Glomerular visceral epithelial cell (primary cell): ENCODE results near the gene DNAH2.
"Not testable (repeated sequence)": the region's sequence is repeated elsewhere in the genome, so short reads cannot be mapped to it uniquely, and the experiment has no call there.

Experiments
- DNase-seq: peaks from one replicate; pipeline ENCODE4 v3.0.0-alpha.2; 2016; ENCODE audit errors: extremely low spot score

DNAH2 gene

GRCh38 chr17:7849751-7850504 lies 132.4 kb downstream of the DNAH2 start:
- DNase-seq: no peak

GRCh38 chr17:7850701-7851437 lies 133.3 kb downstream of the DNAH2 start:
- DNase-seq: no peak

GRCh38 chr17:7851438-7852261 lies 134.1 kb downstream of the DNAH2 start:
- peak; percentile 88 for DNase-seq

DNA sequence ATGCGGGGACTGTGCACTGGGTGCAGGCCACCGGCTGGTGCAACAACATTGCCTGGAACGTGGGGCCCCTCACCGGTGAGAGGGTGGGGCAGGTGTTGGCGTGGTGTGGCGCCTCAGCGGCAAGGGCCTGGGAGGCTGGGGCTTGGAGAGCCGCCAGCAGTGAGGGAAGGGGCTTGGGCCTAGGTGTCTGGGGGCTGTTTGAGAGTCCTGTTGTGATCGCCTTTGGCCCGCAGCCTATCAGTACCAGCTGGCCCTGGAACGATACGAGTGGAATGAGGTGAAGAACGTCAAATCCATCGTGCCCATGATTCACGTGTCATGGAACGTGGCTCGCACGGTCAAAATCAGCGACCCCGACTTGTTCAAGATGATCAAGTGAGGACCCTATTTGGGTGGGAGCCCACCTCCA lies 134.7 kb downstream of the DNAH2 start:
- no peak for DNase-seq

- DNase-seq: no peak
Measured at GRCh38 chr17:7852919-7853690, 135.6 kb downstream of the DNAH2 start.

DNA sequence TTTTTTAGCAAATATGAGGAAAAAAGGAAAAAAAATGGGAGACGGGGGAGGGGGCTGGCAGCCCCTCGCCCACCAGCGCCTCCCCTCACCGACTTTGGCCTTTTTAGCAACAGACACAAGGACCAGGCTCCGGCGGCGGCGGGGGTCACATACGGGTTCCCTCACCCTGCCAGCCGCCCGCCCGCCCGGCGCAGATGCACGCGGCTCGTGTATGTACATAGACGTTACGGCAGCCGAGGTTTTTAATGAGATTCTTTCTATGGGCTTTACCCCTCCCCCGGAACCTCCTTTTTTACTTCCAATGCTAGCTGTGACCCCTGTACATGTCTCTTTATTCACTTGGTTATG lies 136.1 kb downstream of the DNAH2 start:
- no peak for DNase-seq

DNA sequence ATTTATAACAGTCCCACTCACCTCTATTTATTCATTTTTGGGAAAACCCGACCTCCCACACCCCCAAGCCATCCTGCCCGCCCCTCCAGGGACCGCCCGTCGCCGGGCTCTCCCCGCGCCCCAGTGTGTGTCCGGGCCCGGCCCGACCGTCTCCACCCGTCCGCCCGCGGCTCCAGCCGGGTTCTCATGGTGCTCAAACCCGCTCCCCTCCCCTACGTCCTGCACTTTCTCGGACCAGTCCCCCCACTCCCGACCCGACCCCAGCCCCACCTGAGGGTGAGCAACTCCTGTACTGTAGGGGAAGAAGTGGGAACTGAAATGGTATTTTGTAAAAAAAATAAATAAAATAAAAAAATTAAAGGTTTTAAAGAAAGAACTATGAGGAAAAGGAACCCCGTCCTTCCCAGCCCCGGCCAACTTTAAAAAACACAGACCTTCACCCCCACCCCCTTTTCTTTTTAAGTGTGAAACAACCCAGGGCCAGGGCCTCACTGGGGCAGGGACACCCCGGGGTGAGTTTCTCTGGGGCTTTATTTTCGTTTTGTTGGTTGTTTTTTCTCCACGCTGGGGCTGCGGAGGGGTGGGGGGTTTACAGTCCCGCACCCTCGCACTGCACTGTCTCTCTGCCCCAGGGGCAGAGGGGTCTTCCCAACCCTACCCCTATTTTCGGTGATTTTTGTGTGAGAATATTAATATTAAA lies 136.7 kb downstream of the DNAH2 start:
- DNase-seq: no peak

- DNase-seq: no peak
Measured at GRCh38 chr17:7854851-7855659, 137.5 kb downstream of the DNAH2 start, which contains the start of gene TMEM88. TMEM88 (plus strand) TSS chr17:7855066; CDS start chr17:7855075, 9 bp downstream.

DNA sequence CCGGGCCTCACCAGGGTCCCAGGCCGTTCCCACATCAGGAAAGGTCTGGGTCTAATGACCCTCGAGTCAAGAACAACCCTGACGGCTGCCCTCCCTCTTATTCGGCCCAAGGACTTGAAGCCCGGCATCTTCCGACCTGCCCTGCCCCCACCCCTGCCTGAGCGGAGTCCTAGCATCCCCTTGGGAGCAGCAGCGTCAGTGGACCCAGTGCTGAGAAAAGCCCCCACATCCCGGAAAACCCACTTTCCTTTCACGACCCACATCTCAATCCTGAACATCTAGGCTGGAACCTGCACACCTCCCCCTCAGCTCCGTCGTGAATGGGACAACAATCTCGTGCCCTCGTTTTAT lies 138.1 kb downstream of the DNAH2 start:
- no peak for DNase-seq

DNA sequence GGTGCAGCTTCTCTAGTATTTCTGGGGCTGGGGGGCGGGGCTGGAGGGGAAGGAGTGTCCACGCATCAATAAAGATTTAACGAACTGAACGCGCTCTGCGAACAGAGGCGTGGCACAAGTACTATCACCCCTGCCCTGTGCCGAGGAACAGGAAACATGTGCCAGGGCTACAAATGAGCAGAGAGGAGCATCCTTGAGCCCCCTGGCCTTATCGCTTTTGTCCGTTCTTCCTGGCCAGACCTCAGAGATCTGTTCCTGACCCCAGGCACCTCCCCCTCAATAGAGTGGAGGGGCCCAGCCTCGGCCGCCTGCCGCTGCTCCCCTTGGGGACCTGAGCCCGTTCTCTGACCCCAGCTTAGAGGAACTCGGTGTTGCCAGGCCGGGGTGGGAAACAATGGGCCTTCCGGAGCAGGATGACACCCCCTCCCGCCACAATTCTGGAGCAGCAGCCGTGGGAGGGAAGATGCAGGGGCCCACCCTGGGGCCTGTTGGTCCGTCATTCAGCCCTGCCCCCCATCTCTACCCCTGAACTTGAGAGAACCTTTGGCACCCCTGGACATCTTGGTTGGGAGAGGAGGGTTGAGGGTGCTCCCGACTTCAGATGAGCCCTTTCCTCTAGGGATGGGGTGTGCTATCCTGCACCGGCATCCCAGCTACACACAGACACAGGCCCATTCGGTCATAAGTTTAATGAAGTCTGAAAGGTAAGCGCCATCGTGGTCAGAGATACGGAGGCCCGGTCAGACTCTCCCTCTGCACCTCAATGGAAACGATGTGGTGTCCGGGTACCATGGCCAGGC lies 138.7 kb downstream of the DNAH2 start:
- no peak for DNase-seq

DNA sequence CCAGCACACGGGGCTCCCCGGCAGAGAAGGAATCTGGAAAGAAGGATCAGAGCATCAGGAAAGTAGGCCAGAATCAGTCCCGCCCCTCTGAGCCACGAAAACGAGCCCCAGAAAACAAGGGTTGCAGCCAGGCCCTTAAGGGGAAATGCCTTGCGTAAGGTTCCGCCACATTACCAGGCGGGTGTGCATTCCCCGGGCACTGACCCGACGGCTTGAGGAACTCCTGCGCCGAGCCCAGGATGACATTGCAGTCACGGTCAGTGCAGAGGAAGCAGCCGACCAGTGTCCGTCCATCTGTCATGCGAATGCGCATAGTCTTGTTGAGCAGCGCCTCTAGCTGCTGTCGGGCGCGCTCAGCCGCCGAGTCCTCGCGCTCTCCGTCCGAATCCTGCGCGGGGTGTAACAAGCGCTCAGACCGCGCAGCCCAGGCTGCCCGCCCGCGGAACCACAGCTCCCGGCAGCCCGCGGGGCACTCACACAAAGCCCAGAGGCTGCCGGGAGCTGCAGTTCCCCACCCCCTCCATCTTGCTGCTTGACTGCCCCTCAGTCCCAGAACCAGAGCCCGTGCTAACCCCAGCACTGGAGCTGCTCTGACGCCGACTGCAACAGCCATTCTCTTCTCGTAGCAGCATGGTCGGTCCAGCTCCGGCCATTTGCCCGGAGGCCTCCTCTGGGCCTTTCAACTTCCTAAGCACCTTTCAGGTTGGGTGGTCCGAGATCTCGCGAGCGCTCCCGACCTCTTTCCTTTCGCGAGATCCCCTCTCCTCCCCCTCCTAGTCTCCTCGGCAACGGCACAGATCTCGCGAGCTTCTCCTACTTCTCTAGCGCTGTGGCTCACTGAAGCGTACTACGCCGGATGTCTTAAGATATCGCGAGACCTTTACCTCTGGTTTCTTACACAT lies 139.5 kb downstream of the DNAH2 start, which contains the start of gene NAA38:
Gene NAA38, minus strand, starts transcription at position 749 of the 902 bp plus-strand sequence. Its CDS starts 96 bp downstream, at position 653.
- peak; percentile 99 for DNase-seq

- peak; percentile 91 for DNase-seq
Measured at GRCh38 chr17:7857713-7858521, 140.4 kb downstream of the DNAH2 start, which contains the start of gene CYB5D1. CYB5D1 (plus strand) TSS chr17:7858003; CDS start chr17:7858135, 132 bp downstream.

- peak; percentile 57 for DNase-seq
Measured at GRCh38 chr17:7858522-7858810, 140.9 kb downstream of the DNAH2 start.

DNA sequence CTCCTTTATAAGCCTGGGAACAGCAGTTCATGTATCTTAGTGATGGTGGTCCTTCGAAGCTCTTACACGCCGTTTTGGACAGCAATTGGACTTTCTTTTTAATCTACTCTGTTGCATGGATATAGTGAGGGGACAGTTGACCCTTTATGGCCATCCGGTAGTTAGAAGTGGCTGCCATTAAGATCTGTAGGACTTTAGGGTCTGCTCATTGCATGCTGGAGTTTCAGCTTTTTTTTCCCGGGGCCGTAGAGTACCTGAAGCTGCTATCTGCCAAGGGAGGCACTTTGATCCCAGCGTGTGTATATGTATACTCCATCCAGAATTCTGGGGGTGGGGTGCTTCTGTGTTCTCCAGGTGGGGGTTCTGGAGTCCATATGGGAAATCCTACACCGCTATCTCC lies 141.5 kb downstream of the DNAH2 start:
- no peak for DNase-seq

DNA sequence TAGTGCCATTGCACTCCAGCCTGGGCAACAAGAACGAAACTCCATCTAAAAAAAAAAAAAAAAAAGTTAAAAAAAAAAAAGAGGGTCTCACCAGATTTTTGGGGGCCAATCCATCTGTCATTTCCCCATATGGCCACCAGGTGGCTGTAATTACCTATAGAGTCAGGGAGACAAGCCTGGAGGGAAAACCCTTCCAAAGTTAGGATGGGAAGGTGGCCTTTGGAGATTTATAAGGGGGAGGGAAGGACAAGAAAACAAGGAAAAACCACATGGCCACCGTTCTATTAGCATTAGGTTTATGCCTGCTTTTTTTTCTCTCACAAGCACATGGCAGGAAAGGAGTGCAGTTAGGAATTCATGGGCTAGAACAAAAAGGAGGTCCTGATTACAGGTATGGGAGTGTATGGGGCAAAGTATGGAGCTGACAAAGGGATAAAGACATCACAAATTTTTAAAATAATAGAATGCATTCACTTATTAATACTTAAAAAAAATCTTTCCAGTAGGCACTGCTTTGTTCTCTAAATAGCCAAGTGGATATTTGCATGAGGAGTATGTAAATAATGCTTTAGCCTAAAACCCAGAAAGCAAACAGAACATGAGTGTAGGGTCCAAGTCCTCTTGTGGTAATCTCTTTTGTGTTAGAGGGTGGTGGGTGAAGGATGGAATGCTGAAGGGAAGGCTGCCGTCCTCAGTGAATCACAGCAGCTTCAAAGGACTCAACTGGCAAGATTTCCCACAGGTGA lies 145.3 kb downstream of the DNAH2 start:
- peak; percentile 49 for DNase-seq

- not testable (repeated sequence) for DNase-seq
Measured at GRCh38 chr17:7864384-7864783, 146.8 kb downstream of the DNAH2 start.
